ENCODE results near the gene NUMA1.
A peak's percentile ranks its signal among the peaks of the same experiment; 100 is the strongest.

NUMA1 gene, protein sequence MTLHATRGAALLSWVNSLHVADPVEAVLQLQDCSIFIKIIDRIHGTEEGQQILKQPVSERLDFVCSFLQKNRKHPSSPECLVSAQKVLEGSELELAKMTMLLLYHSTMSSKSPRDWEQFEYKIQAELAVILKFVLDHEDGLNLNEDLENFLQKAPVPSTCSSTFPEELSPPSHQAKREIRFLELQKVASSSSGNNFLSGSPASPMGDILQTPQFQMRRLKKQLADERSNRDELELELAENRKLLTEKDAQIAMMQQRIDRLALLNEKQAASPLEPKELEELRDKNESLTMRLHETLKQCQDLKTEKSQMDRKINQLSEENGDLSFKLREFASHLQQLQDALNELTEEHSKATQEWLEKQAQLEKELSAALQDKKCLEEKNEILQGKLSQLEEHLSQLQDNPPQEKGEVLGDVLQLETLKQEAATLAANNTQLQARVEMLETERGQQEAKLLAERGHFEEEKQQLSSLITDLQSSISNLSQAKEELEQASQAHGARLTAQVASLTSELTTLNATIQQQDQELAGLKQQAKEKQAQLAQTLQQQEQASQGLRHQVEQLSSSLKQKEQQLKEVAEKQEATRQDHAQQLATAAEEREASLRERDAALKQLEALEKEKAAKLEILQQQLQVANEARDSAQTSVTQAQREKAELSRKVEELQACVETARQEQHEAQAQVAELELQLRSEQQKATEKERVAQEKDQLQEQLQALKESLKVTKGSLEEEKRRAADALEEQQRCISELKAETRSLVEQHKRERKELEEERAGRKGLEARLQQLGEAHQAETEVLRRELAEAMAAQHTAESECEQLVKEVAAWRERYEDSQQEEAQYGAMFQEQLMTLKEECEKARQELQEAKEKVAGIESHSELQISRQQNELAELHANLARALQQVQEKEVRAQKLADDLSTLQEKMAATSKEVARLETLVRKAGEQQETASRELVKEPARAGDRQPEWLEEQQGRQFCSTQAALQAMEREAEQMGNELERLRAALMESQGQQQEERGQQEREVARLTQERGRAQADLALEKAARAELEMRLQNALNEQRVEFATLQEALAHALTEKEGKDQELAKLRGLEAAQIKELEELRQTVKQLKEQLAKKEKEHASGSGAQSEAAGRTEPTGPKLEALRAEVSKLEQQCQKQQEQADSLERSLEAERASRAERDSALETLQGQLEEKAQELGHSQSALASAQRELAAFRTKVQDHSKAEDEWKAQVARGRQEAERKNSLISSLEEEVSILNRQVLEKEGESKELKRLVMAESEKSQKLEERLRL (N-terminal part only)

DNA sequence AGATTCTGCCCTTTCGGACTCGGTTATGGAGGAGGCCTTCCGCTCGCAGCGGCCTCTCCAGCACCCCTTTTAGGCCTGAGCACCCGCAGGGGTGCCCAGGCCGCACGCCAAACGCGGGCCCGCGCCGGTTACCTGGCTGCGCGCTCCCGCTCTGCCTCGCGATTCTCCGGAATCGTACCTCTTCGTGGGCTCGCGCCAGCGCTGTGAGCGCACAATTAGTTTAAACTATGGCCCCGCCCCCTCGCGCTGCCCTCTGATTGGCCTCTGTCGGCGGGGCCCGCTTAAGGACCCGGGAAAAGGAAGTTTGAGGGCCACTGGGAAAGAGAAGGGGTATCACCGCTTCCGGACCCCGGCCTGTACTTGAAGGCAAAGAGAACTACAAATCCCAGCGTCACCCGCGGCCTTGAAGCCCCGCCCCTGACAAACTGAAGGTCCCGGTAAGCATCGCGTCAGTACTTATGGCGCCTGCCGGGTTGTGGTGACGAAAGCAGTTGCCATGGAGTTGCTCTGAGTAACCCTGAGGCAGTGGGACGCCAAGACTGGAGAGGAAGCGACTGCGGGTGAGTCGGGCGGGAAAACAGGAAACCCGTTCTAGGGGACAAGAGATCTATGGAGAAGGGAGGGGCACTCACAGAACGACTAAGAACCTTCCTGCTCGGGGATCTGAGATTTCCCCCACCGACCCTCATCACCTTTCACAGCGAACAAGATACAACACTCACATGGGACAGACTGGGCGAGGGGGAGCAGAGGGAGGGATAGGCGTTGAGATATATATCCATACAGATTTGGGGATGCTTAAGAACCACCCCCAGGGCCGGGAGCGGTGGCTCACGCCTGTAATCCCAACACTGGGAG, at the start of gene NUMA1, which contains the start of gene LRRC51:
Gene NUMA1 (minus strand): TSS at position 217 of the 858 bp plus-strand sequence. CDS start 44,599 bp downstream, outside the sequence.
Gene LRRC51 (plus strand): TSS at position 525 of the 858 bp plus-strand sequence. CDS start 8,234 bp downstream, outside the sequence.
- peak; percentile 100 for DNase-seq (ENCODE audit: low read depth)

DNA sequence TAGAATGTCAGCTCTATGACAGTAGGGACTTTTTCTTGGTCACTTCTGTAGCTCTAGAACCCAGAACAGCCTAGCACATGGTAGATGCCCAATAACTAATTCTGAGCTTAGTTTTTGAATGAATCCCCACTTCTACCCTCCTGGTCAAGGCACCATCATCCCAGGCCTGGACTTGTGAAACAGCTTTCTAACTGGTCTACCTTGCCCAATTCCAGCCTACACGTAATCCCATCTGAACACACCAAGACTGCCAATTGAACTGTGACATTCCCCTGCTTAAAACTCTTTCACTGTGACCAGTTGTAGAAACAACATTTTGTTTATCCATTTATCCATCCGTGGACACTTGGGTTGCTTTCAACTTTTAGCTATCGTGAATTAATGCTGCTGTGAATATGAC, 49.0 kb upstream of the NUMA1 start:
- DNase-seq (ENCODE audit: low read depth): no peak

DNA sequence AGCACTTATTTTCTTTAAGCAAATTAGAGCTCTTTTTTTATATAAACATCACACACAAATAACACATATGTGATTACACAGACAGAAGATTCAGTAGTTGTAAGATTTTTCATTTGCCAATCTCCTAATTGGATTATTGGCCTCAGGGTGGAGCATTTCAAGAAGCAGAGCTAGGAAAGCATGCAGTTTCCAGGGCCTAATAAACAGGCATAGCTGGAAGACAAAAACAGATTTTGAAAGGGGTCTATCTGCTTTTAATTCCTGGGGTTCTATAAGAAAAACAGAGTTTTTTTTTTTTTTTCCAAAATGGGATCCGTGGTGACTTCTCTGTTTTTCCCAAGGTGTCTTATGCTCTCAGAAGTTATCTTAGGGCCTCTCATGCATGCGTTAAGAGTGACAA, 47.6 kb upstream of the NUMA1 start:
- DNase-seq (ENCODE audit: low read depth): no peak

DNA sequence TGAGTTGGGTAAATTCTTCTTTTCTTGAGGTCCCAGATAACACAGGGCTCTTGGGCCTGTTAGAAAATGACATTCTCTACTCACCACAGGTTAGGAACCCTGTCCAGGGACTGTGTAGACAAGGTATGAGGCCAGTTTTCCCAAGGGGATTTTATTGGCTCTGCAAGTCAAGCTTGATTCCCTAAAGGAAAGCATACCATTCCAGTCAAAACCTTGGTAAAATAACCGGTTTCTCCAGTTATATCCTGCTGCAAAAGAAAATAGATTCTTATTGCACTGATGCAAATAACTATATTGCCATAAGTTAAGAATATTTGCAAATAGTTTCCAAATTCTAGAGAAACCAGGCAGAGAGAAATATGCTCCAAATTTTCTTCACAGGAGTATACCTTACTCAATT, 45.6 kb upstream of the NUMA1 start:
- DNase-seq (ENCODE audit: low read depth): no peak

DNA sequence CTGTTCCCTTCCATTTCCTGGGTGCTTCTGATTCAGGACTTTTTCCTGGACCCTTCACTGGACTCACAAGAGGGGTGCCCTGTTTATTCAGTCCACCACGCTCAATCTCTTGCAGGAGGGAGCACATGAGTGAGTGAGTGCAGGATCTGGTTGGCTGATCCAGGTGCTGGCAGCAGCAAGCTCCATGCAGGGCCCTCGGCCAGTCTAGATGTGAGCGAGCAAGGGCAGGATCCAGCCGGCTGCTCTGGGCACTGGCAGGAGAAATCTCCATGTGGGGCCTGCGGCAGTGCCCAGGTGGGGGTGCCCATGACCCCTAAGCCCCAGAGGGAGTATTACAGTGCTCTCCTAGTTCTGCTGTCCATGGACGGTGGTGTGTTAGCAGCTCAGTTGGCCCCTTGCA, 43.7 kb upstream of the NUMA1 start:
- no peak for DNase-seq (ENCODE audit: low read depth)

DNA sequence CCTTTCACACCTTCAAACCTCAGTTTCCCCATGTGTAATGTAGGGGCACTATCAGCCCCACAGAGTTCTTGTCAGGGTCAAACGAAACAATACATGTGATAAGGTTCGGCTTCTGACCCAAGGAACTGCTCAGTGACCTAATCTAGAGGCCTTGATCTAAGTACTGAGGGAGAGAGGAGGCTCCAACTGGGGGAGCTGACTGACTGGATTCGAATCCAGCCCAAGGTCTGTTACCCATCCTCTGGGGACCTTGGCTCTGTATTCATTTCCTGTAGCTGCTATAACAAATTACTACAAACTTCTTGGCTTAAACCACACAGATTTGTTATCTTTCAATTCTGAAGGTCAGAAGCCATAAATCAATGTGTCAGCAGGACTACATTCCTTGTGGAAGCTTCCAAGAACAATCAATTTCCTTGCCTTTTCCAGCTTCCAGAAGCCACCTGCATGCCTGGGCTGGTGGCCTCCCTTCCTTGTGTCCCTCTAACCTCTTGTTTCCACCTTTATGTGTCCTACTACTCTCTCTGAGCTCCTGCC, 42.8 kb upstream of the NUMA1 start:
- DNase-seq (ENCODE audit: low read depth): peak; percentile 52

DNA sequence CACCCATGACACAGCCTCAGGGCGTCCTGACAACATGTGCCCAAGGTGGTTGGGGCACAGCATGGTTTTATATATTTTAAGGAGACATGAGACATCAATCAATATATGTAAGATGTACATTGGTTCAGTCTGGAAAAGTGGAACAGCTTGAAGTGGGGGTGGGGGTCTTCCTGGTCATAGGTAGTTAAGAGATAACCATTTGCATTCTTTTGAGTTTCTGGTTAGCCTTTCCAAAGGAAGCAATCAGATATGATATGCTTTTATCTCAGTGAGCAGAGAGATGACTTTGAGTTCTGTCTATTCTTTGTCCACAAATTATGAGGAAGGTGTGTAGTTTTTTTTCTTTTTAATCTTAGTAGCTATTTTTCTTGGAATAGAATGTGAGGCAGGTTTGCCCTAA, 42.3 kb upstream of the NUMA1 start:
- no peak for DNase-seq (ENCODE audit: low read depth)

DNA sequence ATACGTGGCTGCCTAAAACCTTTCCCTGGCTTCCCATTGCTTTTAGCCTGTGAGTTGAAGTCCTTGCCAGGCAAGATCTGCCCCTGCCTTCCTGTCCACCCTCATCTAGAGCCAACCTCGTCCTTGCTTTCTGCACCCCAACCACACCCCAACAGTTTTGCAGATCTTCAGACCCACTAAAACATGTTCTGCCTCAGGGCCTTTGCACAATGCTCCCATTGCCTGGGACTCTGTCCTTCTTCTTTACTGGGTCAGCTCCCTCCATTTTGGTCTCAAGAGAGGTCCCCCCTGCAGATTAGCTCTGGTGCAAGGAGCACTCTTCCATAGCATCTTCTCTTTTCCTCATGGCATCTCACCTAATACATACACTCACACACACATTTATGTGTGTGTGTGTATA, 40.6 kb upstream of the NUMA1 start:
- DNase-seq (ENCODE audit: low read depth): no peak

DNA sequence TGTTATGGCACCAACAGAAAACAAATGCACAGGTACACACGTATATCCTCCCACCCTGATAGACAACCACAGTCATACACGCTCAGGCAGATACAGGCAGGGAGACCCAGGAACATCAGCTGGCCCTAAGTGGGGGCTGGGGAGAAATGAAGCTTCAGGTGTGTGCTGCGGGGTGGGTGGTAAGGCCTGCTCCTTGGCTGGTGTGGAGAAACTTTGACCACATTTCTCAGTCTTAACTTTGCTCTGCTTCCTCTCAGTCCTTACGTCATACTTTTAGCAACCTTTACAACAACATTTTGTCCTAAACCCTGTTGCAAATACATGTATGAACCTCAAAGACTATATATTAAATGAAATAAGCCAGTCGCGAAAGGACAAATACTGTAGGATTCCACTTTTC, 38.9 kb upstream of the NUMA1 start:
- peak; percentile 39 for DNase-seq (ENCODE audit: low read depth)

DNA sequence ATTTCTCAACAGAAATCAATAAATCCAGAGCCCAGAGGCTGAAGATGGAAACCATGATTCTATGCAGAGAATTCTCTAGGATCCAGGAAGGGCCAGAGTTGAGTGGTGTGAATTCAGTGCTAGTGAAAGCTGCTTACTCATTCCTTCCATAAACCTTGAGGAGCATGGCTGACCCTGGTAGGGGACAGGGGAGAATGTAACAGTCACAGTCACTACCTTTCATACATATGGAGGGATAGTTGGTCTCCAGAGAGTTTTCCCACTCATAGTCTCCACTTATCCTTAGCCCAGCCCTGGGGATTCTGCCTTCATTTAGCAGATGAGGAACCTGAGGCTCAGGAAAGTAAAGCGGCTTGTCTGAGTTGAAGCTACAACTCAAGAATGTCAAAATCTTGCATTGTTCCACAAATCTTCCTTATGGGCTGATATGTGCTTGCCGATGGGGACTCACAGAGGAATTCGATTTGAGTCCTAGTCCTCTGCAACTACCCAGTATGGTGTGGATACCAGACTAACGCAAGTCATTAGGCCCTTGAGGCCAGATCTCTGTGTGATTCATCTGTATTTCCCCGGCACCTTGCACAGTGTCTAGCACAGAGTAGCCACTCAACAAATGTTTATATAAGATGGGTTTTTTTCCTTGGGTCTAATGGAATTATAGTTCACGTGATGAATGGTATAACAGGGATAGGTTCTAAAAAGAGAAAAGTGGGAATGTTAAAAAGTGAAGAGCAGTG, 35.8 kb upstream of the NUMA1 start:
- DNase-seq (ENCODE audit: low read depth): no peak

DNA sequence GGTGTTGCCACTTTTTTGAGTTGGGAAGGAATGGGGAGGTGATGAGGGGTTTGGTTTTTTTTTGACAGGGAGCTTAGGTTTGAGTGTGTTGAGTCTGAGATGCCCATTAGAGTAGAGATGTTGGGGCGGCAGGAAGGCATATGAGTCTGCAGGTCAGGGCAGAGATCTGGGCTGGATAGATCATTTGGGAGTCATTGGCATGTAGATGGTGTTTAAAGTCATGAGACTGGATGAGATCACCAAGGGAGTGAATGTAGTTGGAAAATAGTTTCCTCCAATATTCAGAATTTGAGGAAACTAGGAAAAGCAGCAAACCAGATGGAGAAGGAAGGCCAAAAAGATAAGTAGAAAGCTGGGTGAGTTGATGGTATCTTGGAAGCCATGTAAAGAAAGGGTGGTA, 34.2 kb upstream of the NUMA1 start:
- DNase-seq (ENCODE audit: low read depth): no peak

DNA sequence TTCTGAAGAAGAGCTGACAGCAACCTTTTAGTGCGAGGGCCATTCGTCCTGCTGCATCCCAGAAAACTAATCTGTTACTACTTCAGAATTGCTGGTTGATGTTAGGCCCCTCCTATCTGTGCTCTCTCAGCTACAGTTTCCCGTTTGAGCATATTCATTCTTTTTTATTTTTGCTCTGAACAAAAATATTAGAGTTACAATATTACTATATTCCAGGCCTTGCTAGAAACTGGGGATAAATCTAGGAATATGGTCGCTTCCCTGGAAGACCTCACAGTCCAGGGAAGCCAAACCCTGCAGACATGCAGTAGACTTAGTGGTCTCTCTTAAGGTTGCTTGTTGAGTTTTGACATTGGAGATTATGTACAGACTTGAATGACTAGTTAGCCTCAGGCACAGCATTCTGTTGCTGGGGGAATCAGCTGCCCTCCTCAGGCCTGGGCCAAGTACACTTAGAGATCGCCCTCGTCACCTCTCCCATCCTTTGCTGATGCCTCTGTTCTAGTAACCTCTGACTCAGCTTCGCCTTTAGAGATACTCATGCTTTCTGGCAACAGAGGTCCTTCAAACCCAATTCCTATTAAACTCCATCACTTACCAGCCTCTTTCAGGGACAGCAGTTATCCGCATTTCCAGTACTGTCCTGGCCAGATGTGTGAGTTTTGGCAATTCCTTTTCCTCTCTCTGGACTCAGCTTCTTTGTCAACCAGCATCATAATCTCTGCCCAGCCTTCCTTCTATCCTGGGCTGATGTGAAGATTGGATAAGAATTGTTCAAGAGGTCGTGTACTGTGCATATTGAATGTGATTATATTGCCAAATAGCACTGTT, 32.9 kb upstream of the NUMA1 start:
- DNase-seq (ENCODE audit: low read depth): peak; percentile 37

DNA sequence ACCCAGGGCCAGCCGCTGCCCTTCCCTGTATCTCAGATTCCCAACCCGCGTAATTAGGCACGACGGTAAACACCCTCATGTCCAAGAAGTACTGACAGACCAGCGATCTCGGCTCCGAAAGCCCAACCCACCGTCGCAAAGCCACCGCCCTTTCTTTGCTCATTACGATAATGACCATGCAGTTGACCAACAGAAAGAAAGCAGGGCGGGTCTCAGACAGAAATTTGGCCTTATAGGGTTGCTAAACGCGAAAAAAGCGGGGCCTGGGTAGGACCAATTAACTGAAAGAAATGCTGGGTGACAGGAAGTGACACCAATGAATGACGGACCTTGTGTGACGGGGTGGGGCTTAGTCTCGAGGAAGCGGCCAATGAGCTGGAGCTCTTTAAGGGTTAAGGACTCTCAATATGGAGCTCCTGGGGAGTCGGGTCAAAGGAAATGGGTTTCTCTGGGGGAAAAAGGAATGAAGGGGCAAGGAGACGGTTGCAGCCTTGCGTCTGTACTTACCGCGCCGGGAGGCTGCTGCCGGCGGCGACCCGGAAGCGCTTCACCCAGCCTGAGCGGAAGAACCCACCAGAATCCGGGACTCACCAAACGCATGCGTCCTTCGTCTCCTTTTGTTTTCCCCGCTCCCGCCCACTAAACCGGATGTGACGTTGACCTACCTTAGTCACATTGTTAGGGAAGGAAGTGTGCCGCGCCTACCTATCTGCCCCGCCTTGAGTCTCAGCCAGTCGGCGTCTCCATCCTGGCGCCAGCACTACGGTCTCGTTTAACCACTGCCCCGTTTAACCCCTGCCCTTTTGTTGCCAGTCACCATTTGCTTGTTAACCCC, 32.0 kb upstream of the NUMA1 start, which contains the start of gene ANAPC15:
Gene ANAPC15 (minus strand): TSS at position 553 of the 835 bp plus-strand sequence. CDS start 1,419 bp downstream, outside the sequence.
- peak; percentile 100 for DNase-seq (ENCODE audit: low read depth)

DNA sequence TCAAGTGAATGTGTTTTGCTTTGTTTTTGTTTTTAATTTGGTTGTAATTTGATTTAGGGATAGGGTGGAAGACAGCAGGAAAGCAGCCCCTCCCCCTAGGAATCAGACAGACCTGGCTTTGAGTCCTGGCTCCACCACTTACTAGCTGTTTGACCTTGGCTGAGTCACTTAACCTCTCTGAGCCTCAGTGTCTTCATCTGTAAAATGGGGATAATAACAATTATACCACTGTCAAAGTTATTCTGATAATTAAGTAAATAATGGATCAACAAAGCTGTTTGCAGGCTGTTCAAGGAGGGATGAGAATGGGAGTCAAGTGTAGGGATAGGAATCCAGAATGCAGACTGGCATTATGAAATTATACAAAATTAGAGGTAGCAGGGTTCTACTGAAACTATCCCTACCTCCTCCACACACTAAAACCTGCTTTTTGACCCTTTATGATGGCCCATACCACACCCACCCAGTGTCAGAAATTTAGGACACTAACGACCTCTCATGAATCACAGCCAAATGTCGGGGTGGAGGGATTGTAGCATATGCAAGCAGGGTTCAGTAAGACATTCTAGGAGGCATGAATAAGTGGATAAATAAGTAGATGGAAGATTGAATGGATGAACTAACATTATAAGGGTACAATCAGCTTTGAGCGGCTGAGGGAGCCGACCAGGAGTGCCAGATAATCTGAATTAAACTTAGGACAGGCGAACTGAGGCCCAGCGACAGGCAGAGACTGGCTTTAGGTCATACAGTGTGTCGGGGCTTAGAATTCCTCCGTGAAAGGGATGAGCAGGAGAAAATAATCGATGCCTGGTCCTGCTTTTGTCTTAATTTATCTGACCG, 31.2 kb upstream of the NUMA1 start:
- no peak for DNase-seq (ENCODE audit: low read depth)

DNA sequence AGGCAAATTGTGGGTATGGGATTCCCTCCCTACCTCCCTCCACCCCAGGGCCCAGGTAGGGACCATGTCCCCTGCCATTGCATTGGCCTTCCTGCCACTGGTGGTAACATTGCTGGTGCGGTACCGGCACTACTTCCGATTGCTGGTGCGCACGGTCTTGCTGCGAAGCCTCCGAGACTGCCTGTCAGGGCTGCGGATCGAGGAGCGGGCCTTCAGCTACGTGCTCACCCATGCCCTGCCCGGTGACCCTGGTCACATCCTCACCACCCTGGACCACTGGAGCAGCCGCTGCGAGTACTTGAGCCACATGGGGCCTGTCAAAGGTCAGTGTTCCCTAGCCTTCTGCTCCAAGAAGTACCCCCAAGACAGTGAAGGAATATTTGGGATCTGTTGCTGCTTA, 25.5 kb upstream of the NUMA1 start, which contains the start of gene TOMT:
Gene TOMT (plus strand): TSS at position 37 of the 400 bp plus-strand sequence. CDS start 28 bp downstream, at position 65.
- no peak for DNase-seq (ENCODE audit: low read depth)

DNA sequence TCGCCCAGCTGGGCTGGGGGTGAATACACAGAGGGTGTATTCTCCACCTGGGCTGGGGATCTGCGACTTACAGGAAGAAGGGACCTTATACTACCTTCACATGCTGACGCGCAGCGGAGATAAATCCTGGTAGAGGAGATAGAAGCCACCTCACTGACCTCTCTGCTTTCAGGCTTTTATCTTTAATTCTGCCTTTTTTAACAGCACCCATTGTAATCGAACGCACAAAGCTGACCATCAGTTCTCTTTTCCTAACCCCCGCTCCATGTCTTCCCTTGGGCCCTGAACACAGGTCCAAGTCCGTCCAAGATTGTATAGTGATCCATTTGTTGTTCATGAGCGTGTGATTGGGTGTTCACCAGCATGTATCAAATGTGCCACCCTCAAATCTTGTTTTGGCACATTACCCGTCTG, 23.4 kb upstream of the NUMA1 start:
- DNase-seq (ENCODE audit: low read depth): no peak

All from amniotic epithelial cell (primary cell).